CD14-positive monocyte (primary cell): ENCODE measurements around the gene WIPF3. TPM values are rescaled to one million over a fixed set of nuclear protein-coding genes. Genes with fewer than 3 reads are reported as not detected.

Experiments
- DNase-seq, 3 donors: peaks; one replicate each; pipeline ENCODE4 v3.0.0-alpha.2; 2011 to 2022
- H2AFZ ChIP-seq: 2 replicates; pipeline ENCODE4 v1.6.0; 2012; ENCODE audit warnings: mild to moderate bottlenecking, low read depth, low read length, inconsistent platforms; ENCODE audit not compliant: insufficient read depth, poor library complexity, severe bottlenecking
- H3K27ac ChIP-seq, 2 donors: 1 replicate in 1 of 2; 2 replicates in 1 of 2; pipeline ENCODE4 v1.5.1; 2012 to 2013; ENCODE audit warnings: low read length in 2 of 2, control low read depth in 1 of 2, inconsistent platforms in 1 of 2, low read depth in 1 of 2, mild to moderate bottlenecking in 1 of 2
- H3K27me3 ChIP-seq, 2 donors: one replicate each; pipeline versions ENCODE4 v1.6.0 to v1.6.1; 2011 to 2013; ENCODE audit warnings: low read length in 2 of 2; ENCODE audit not compliant: control insufficient read depth in 2 of 2, insufficient read depth in 2 of 2
- H3K36me3 ChIP-seq, 2 donors: replicated peaks in 1 of 2; 1 replicate in 1 of 2; 2 replicates in 1 of 2; pipeline versions ENCODE4 v1.5.1 to v1.6.1; 2012 to 2013; ENCODE audit warnings: low read length in 2 of 2, control low read depth in 1 of 2, inconsistent platforms in 1 of 2, mild to moderate bottlenecking in 1 of 2; ENCODE audit not compliant: insufficient read depth in 2 of 2, control insufficient read depth in 1 of 2
- H3K4me1 ChIP-seq, 2 donors: 1 replicate in 1 of 2; 2 replicates in 1 of 2; pipeline versions ENCODE4 v1.5.1 to v1.6.1; 2012 to 2013; ENCODE audit warnings: low read length in 2 of 2, control low read depth in 1 of 2, inconsistent platforms in 1 of 2, mild to moderate bottlenecking in 1 of 2, moderate library complexity in 1 of 2; ENCODE audit not compliant: insufficient read depth in 2 of 2, control insufficient read depth in 1 of 2
- H3K4me2 ChIP-seq: replicated peaks from 2 replicates; pipeline ENCODE3; 2012; ENCODE audit warnings: low read length, moderate library complexity, mild to moderate bottlenecking; ENCODE audit not compliant: poor library complexity, severe bottlenecking; ENCODE audit errors: extremely low read depth
- H3K4me3 ChIP-seq, 3 experiments: fragments of 200-600 bp in 1 of 3; sonication (generic) in 1 of 3; replicated peaks in 1 of 3; 1 replicate in 2 of 3; 2 replicates in 1 of 3; pipeline ENCODE4 v1.5.1; 2011 to 2013; ENCODE audit warnings: low read length in 3 of 3, mild to moderate bottlenecking in 3 of 3, control low read depth in 2 of 3, low read depth in 2 of 3, inconsistent platforms in 1 of 3, moderate library complexity in 1 of 3
- H3K79me2 ChIP-seq: 2 replicates; pipeline ENCODE4 v1.6.0; 2012; ENCODE audit warnings: mild to moderate bottlenecking, control low read depth, inconsistent platforms, low read length, moderate library complexity; ENCODE audit not compliant: insufficient read depth
- H3K9ac ChIP-seq: 2 replicates; pipeline ENCODE4 v1.6.0; 2017; ENCODE audit warnings: low read length, mild to moderate bottlenecking; ENCODE audit not compliant: insufficient read depth, poor library complexity, severe bottlenecking
- H3K9me3 ChIP-seq, 2 donors: replicated peaks in 1 of 2; 1 replicate in 1 of 2; 2 replicates in 1 of 2; pipeline versions ENCODE4 v1.5.1 to v1.6.1; 2012 to 2013; ENCODE audit warnings: low read length in 2 of 2, control low read depth in 1 of 2; ENCODE audit not compliant: control insufficient read depth in 1 of 2, insufficient read depth in 1 of 2
- H4K20me1 ChIP-seq: 2 replicates; pipeline ENCODE4 v1.6.0; 2012; ENCODE audit warnings: mild to moderate bottlenecking, low read length, control low read depth, moderate library complexity; ENCODE audit not compliant: insufficient read depth
- H3K27ac Mint-ChIP-seq, 7 donors: one replicate each; pipeline ENCODE4 v1.8.0; 2020; ENCODE audit warnings: mild to moderate bottlenecking in 7 of 7, mixed read lengths in 7 of 7, moderate library complexity in 6 of 7, inconsistent platforms in 2 of 7
- H3K27me3 Mint-ChIP-seq, 3 donors: one replicate each; pipeline ENCODE4 v1.8.0; 2021 to 2022; ENCODE audit warnings: low read depth in 3 of 3, mild to moderate bottlenecking in 3 of 3, mixed read lengths in 3 of 3, moderate library complexity in 3 of 3, inconsistent platforms in 1 of 3
- H3K36me3 Mint-ChIP-seq, 2 donors: one replicate each; pipeline ENCODE4 v1.8.0; 2020; ENCODE audit warnings: mixed read lengths in 2 of 2, inconsistent platforms in 1 of 2, mild to moderate bottlenecking in 1 of 2
- H3K4me1 Mint-ChIP-seq: one replicate; pipeline ENCODE4 v1.8.0; 2020; ENCODE audit warnings: mild to moderate bottlenecking, mixed read lengths
- H3K4me3 Mint-ChIP-seq, 2 donors: one replicate each; pipeline ENCODE4 v1.8.0; 2020; ENCODE audit warnings: mild to moderate bottlenecking in 2 of 2, mixed read lengths in 2 of 2, moderate library complexity in 1 of 2
- H3K9me3 Mint-ChIP-seq, 7 donors: one replicate each; pipeline ENCODE4 v1.8.0; 2020 to 2022; ENCODE audit warnings: mixed read lengths in 7 of 7, mild to moderate bottlenecking in 6 of 7, moderate library complexity in 6 of 7, inconsistent platforms in 2 of 7
- WGBS: methylation state at CpG from one replicate; pipeline ENCODE4 v1.1.5; 2013; ENCODE audit warnings: missing lambda C conversion rate; ENCODE audit not compliant: insufficient coverage; 5-methylcytosine and 5-hydroxymethylcytosine counted together
- intact Hi-C, 2 donors: fragments of 100-400 bp; cut with micrococcal nuclease; formaldehyde crosslinking; loops; one replicate each; pipeline versions ENCODE4 v1.15.0 to v1.15.1; 2023
- polyA plus RNA-seq, 3 donors: library from polyadenylated mRNA; depleted of rRNA in 1 of 3; unstranded in 2 of 3; stranded (reverse) in 1 of 3; fragments of 300-500 nt in 2 of 3; fragments of >200 nt in 1 of 3; fragmentation: Illumina TruSeq in 2 of 3; gene quantifications; 1 replicate in 2 of 3; 2 replicates in 1 of 3; pipeline ENCODE4 v1.2.3, GENCODE V29; 2012 to 2021
- TF ChIP-seq, protein P1 (sequence below): fragments of 200-600 bp; IDR thresholded peaks from one replicate; pipeline ENCODE4 v1.8.0; 2022; ENCODE audit warnings: antibody characterized with exemption, mild to moderate bottlenecking

The WIPF3 gene
- polyA plus RNA-seq, 3 donors = not detected

DNA sequence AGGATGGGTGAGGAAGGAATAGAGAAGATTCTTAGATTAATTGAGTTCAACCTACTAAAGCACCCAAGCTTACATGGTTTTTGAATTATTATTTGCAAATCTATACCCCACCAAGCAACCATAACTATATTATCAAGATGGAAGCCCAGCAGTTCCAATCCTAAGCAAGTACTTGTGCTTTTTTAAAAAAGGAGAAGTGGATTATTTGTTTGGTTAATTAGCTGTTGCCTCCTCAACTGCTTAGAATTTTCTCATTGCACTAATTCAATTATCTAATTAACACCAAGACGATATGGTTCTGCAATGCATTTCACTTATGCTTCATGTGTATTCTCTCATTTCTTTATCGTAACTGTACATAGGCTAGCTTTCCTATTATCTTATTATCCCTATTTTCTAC, 27.3 kb upstream of the WIPF3 start:
- H3K27ac Mint-ChIP-seq = no peak overlapping the region
- H3K27ac ChIP-seq = no peak overlapping the region
- no peak overlapping the region for H3K4me3 Mint-ChIP-seq

DNA sequence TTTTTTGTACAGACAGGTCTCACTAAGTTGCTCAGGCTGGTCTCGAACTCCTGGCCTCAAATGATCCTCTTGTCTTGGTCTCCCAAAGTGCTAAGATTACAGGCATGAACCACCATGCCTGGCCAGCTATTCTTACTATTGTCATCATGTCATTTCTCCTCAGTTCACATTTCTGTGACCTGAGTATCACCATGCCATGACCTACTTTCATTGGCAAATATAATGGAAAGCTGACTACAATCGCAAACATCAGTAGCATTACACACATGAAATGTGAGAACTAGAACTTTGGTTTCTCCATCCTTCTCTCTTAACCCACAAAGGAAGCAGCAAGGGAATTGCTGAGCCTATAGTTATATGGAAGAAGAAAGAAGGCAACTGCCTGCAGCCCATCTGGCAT, 26.0 kb upstream of the WIPF3 start:
- H3K79me2 ChIP-seq = no peaks in the 10 kb centered on the region
- no peak overlapping the region for H3K4me3 Mint-ChIP-seq
- no peak overlapping the region for H3K4me3 ChIP-seq
- no peaks in the 10 kb centered on the region for H3K36me3 ChIP-seq
- no peaks in the 10 kb centered on the region for H3K27me3 ChIP-seq
- H3K4me1 Mint-ChIP-seq = no peaks in the 10 kb centered on the region
- 100% methylated on average over 1 of the region's 2 CpGs for WGBS
- TF ChIP-seq, protein P1, sequence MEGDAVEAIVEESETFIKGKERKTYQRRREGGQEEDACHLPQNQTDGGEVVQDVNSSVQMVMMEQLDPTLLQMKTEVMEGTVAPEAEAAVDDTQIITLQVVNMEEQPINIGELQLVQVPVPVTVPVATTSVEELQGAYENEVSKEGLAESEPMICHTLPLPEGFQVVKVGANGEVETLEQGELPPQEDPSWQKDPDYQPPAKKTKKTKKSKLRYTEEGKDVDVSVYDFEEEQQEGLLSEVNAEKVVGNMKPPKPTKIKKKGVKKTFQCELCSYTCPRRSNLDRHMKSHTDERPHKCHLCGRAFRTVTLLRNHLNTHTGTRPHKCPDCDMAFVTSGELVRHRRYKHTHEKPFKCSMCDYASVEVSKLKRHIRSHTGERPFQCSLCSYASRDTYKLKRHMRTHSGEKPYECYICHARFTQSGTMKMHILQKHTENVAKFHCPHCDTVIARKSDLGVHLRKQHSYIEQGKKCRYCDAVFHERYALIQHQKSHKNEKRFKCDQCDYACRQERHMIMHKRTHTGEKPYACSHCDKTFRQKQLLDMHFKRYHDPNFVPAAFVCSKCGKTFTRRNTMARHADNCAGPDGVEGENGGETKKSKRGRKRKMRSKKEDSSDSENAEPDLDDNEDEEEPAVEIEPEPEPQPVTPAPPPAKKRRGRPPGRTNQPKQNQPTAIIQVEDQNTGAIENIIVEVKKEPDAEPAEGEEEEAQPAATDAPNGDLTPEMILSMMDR = no peak
- H3K4me2 ChIP-seq = no peak overlapping the region
- no peaks in the 10 kb centered on the region for H3K4me1 ChIP-seq
- intact Hi-C loops = no loop called here
- H3K9me3 ChIP-seq = no peaks in the 10 kb centered on the region
- H3K36me3 Mint-ChIP-seq = no peaks in the 10 kb centered on the region
- no peak overlapping the region for H2AFZ ChIP-seq
- no peak overlapping the region for H3K9ac ChIP-seq
- peaks cover 0 to 11% (median 2%) of the 10 kb centered on the region in 7 donors for H3K9me3 Mint-ChIP-seq
- H4K20me1 ChIP-seq = no peaks in the 10 kb centered on the region
- no peak for DNase-seq
- H3K27ac ChIP-seq = no peak overlapping the region
- H3K27ac Mint-ChIP-seq = no peak overlapping the region
- H3K27me3 Mint-ChIP-seq = peaks cover 2 to 20% (median 5%) of the 10 kb centered on the region in 3 donors

More for the DNA sequence above, 27.3 kb upstream of the WIPF3 start:
- H2AFZ ChIP-seq = no peak overlapping the region
- no peak for DNase-seq
- H3K4me1 ChIP-seq = no peaks in the 10 kb centered on the region
- H3K27me3 ChIP-seq = no peaks in the 10 kb centered on the region
- intact Hi-C loops = no loop called here
- Mint-ChIP-seq H3K36me3 (no peaks in the 10 kb centered on the region), H3K9me3 (peaks cover 0 to 11% (median 2%) of the 10 kb centered on the region in 7 donors), H3K4me1 (no peaks in the 10 kb centered on the region), H3K27me3 (peaks cover 2 to 22% (median 9%) of the 10 kb centered on the region in 3 donors)
- H3K4me3 ChIP-seq = no peak overlapping the region
- no peaks in the 10 kb centered on the region for H4K20me1 ChIP-seq
- TF ChIP-seq, protein P1 = no peak
- WGBS = no CpG with 5 or more reads among the region's 2 CpGs
- H3K36me3 ChIP-seq = no peaks in the 10 kb centered on the region
- no peaks in the 10 kb centered on the region for H3K9me3 ChIP-seq
- H3K4me2 ChIP-seq = no peak overlapping the region
- H3K79me2 ChIP-seq = no peaks in the 10 kb centered on the region
- H3K9ac ChIP-seq = no peak overlapping the region
